GM21529 (cell line): ENCODE measurements around the gene MAPK6.
"Not testable (repeated sequence)": the region's sequence is repeated elsewhere in the genome, so short reads cannot be mapped to it uniquely, and the experiment has no call there.

Experiments
- ATAC-seq: cut with Tn5 transposase; IDR thresholded peaks from one replicate; pipeline ENCODE4 v1.9.1; 2021; ENCODE audit not compliant: unreplicated experiment

MAPK6 gene

GRCh38 chr15:52080031-52080430 lies 61.0 kb downstream of the MAPK6 start:
- ATAC-seq, result no peak

GRCh38 chr15:52080706-52081392 lies 61.8 kb downstream of the MAPK6 start:
- ATAC-seq, result no peak

- ATAC-seq, result peak; percentile 77
Observed at GRCh38 chr15:52082197-52083036, 63.4 kb downstream of the MAPK6 start.

GRCh38 chr15:52083037-52083359 lies 64.0 kb downstream of the MAPK6 start:
- not testable (repeated sequence) for ATAC-seq

DNA sequence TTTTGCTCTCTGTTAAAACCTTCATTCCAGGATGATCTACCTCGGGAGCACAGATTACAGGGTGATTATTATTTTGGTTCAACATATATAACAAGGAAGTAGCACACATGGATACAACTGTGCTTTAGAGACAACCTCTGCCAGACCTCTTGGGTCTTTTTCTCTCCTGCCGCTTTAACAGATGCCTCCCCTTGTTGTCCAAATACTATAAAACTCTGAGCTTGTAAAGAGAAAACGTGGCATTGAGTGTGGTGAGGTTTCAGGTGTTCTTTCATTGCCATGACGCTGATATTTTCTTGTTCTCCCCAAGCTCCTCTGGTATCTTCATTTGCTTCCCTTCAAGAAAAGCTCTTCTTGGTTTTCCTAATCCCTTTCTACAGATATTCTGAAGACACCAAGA lies 64.6 kb downstream of the MAPK6 start:
- no peak for ATAC-seq

DNA sequence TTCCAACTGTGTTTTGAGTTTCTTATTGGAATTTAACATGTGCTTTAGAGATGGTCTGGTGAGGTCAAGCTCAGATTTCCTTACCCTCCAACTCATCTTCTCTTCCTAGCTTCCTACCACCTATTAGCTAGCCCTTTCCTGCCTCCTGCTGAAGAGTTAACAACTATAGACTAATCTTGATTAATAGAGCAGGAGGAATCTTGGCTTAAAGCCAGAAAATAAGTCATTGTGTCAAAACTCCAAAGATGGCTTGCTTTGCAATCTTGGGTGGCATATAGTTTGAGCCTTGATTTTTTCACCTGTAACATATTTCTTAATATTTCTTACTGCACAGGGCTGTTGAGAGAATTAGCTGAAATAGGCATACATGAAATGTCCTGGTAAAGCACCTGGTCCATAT lies 66.3 kb downstream of the MAPK6 start:
- no peak for ATAC-seq

GRCh38 chr15:52086011-52086786 lies 67.2 kb downstream of the MAPK6 start:
- no peak for ATAC-seq

DNA sequence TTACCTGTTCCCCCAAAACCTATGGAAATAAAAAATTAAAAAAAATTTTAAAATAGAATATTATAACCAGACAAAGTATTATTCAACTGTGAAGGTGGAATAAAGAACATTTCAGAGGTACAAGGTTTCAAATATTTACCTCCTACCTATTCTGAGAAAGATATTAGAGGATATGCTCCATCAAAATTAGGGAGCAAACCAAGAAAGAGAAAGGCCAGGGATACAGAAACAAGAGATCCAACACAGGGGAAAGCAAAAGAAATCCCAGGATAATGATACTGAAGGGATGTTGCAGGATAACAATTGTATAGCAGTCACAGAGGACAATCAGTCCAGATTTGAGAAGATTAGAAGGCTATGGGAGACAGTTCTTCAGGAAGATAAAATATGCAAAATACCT lies 71.2 kb downstream of the MAPK6 start:
- no peak for ATAC-seq

GRCh38 chr15:52093167-52093538 lies 74.1 kb downstream of the MAPK6 start:
- no peak for ATAC-seq

DNA sequence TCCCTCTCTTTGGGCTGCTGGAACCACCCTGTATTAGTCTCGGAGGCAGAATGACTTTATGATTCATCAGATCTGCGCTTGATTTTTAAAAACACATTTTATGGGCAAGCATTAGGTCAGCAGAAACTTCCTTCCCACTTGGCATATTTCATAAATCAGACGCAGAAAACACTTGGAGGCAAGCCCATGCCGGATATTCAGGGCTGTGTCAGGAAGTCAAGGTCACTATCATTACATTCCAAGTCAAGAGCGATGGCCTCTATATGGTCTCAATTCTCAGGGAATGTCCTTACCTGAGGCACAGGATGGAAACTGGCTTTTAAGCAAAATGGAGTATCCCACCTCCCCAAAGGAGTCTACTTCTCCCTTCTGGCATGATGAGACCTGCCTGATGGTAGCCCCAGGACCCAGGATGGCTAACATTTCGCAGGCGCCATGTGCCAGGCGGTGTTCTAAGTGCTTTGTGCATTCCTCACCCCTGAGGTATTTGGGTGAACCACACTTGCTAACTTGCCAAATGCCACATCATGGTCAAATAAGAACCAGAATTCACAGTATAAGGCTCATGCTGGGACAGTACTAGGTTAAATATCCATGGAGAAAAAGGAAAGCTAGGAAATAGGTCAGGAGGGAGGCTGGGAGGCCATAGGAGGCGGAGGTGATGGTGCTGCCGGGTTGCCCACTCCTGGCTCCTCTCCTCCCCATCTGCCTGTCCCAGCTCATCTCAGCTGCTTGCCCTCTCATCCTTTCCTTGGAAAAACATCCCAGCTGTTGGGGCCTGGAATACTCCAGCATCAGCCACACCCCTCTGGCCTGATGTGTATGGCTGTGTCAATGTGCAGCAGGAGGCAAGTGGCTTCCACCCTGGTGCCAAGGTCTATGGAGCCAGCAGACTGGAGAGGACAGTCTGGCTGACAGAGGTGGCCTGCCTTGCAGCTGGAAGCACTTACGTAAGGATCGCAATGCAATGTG lies 74.8 kb downstream of the MAPK6 start:
- no peak for ATAC-seq

DNA sequence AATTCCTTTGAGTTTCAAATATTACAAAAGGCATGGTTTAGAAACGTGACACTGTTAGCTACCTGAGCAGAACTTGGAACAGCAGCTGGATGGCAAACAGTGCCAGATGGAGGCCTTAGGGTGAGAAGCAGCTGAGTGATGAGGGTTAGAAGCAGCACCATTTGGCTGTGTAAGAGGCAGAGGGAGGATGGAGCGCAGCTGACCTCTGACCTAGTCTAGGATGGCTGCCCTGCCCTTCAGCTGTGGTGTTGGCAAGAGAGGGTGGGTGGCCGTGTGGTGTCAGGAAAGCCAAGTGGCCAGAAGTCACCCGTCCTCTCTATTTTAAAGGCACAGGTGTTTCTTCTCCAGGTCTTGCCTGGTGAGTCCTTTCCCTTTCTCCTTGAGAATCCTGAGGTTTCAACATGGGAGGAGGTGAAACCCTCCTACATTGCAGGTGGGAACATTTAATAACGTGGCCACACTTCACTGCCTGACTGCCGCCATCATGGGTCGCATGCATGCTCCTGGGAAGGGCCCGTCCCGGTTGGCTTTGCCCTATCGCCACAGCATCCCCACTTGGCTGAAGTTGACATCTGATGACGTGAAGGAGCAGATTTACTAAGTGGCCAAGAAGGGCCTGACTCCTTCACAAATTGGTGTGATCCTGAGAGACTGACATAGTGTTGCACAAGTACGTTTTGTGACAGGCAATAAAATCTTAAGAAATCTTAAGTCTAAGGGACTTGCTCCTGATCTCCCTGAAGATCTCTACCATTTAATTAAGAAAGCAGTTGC lies 76.0 kb downstream of the MAPK6 start:
- ATAC-seq, result no peak

DNA sequence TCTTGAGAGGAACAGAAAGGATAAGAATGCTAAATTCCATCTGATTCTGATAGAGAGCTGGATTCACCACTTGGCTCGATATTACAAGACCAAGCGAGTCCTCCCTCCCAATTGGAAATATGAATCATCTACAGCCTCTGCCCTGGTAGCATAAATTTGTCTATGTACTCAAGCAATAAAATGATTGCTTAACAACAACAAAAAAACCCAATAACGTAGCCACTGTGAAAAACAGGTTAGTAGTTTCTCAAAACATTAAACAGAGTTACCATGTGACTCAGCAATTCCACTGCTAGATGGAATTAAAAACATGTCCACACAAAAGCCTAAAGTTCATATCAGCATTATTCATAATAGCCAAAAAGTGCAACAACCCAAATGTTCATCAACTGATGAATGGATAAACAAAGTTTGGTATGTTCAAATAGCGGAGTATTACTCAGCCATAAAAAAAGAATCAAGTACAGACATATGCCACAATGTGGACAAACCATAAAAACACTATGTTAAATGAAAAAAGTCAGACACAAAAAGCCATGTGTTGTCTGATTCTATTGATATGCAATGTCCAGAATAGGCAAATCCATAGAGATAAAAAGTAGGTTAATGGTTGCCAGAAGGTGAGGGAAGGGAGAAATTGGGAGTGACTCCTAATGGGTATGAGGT lies 76.7 kb downstream of the MAPK6 start:
- ATAC-seq, result no peak

GRCh38 chr15:52096536-52096935 lies 77.5 kb downstream of the MAPK6 start:
- ATAC-seq, result not testable (repeated sequence)

DNA sequence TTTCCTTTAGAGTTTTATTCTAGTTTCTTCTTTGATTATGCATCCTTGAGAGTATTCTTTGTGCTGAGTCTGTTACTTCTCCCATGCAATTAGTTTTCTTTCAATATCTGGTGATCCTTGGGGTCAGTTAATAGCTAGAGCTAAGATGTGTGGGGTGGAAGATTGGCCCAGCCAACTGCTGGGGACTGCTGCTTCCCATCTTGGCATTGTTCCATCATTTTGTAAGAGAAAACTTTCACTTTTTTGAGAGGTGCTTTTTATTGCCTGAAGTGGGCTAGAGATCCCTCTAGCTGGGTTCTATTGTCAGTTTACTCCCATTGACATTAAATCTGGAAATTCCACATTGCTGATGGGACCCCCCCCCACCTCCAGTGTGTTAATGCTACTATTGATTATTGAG lies 78.2 kb downstream of the MAPK6 start:
- ATAC-seq, result no peak

- no peak for ATAC-seq
Observed at GRCh38 chr15:52098323-52098722, 79.3 kb downstream of the MAPK6 start.

GRCh38 chr15:52099651-52100272 lies 80.7 kb downstream of the MAPK6 start:
- no peak for ATAC-seq

- no peak for ATAC-seq
Observed at GRCh38 chr15:52100807-52101442, 81.9 kb downstream of the MAPK6 start.

DNA sequence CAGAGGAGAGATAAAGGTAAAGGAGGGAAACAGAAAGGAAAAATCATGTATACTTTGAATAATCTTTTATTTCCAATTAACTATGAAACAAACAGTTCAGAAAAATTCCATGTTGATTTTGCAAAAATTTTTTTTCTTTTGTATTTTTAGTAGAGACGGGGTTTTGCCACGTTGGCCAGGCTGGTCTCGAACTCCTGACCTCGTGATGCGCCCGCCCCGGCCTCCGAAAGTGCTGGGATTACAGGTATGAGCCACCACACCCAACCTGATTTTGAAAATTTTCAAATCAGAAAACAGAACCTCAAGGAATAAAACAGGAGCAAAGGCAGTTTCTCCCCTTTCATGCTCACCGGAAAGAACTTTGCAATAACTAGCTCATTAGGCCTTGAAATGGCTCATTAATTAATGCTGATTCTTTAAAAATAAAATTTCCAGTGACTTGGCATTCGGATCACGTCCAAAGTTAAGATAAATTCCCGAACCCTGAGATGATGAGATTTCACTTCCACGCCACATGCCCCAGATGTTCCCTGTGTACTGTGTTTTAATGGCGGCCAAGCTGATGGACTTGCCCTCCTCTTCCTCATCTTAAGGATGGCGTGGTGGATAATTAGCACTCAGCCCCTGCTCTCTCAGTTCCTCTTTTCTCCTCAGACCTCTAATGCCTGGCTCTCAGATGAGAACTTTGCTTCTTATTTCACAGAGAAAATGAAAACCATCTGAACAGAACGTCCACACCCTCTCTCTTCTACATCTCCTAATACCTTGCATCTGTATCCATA lies 82.7 kb downstream of the MAPK6 start:
- peak; percentile 42 for ATAC-seq
